ENCODE measurements around the gene PAX4.

DNA sequence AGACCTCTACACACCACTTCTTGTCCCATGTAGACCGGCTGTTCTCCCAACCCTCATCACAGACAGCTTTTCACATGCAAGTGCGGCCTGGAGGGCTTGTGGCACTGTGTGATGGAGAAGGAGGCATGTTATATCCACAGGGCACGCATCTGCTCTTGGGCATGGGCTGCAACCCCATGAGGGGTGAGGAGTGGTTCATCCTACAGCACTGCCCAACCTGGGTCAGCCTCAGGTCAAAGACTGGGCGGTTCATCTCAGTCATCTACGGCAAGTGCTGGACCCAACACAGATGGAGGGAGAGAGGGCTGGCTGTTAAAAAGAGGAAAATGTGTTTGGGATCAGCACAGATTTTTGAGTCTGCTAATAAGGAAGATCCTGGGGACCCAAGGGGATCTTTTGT is 22.2 kb downstream of the PAX4 start:
- TF ChIP-seq, protein P1, sequence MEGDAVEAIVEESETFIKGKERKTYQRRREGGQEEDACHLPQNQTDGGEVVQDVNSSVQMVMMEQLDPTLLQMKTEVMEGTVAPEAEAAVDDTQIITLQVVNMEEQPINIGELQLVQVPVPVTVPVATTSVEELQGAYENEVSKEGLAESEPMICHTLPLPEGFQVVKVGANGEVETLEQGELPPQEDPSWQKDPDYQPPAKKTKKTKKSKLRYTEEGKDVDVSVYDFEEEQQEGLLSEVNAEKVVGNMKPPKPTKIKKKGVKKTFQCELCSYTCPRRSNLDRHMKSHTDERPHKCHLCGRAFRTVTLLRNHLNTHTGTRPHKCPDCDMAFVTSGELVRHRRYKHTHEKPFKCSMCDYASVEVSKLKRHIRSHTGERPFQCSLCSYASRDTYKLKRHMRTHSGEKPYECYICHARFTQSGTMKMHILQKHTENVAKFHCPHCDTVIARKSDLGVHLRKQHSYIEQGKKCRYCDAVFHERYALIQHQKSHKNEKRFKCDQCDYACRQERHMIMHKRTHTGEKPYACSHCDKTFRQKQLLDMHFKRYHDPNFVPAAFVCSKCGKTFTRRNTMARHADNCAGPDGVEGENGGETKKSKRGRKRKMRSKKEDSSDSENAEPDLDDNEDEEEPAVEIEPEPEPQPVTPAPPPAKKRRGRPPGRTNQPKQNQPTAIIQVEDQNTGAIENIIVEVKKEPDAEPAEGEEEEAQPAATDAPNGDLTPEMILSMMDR (IDR thresholded peaks at IDR 0.05), result no peak
- TF ChIP-seq POLR2A (IDR thresholded peaks at IDR 0.05), result no peak
